ENCODE results near the gene MTHFSD. TPM values are rescaled to one million over a fixed set of nuclear protein-coding genes. Genes with fewer than 3 reads are reported as not detected.

MTHFSD gene
- total and polyA plus RNA-seq, 10 of the 15 experiments (the other 5 are each of a cell fraction or from before 2014, with no cell fraction given), result 2.2 to 24.5 (median 18.1) TPM

DNA sequence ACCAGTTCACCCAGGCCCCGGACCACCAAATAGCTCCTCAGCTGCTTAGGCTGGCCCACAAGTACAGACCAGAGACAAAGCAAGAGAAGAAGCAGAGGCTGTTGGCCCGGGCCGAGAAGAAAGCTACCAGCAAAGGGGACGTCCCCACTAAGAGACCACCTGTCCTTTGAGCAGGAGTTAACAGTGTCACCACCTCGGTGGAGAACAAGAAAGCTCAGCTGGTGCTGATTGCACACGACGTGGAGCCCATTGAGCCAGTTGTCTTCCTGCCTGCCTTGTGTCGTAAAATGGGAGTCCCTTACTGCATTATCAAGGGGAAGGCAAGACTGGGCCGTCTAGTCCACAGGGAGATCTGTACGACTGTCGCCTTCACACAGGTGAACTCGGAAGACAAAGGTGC lies 29.3 kb downstream of the MTHFSD start:
- in situ Hi-C loops (cut with MboI), result no loop called here
- BruUV-seq (replicated peaks), result no TSS peak

More for the DNA sequence above, 29.3 kb downstream of the MTHFSD start:
- ChIA-PET SMC1A (ENCODE audit: uncharacterized antibody, unreplicated experiment) (no interaction called here), RAD21 (ENCODE audit: unreplicated experiment) (no interaction called here), CTCF (no interaction called here), POLR2A (no interaction called here)
- Histone ChIP-seq H3K9me3 (replicated peaks; ENCODE audit: control insufficient read depth, insufficient read depth, low read length) (no peaks in the 10 kb centered on the region), H3K9ac (ENCODE audit: control insufficient read depth, insufficient read depth, low read length) (no peak overlapping the region), H4K20me1 (ENCODE audit: control insufficient read depth, insufficient read depth) (no peaks in the 10 kb centered on the region), H3K36me3 (ENCODE audit: control insufficient read depth in 2 of 2, insufficient read depth in 2 of 2, low read length in 1 of 2) (no peaks in the 10 kb centered on the region), H3K27me3 (replicated peaks in 1 of 2; ENCODE audit: control insufficient read depth in 2 of 2, insufficient read depth in 2 of 2, low read length in 1 of 2) (no peaks in the 10 kb centered on the region), H2AFZ (ENCODE audit: control insufficient read depth, low read depth, low read length) (no peak overlapping the region), H3K4me3 (no peak overlapping the region), H3K4me2 (ENCODE audit: control insufficient read depth, insufficient read depth) (no peak overlapping the region), H3K4me1 (ENCODE audit: control insufficient read depth, insufficient read depth, low read length) (no peaks in the 10 kb centered on the region), H3K79me2 (ENCODE audit: control insufficient read depth, insufficient read depth, low read length) (no peaks in the 10 kb centered on the region), H3K27ac (ENCODE audit: control insufficient read depth, insufficient read depth) (no peak overlapping the region)
- DNase-seq (ENCODE audit: low read depth, low spot score), result no peak
- WGBS (ENCODE audit: insufficient coverage, insufficient replicate concordance, low lambda C conversion rate, missing lambda C conversion rate), result 41% methylated on average over 12 of the region's 12 CpGs
- intact Hi-C loops (cut with micrococcal nuclease; ENCODE audit: unreplicated experiment), result no loop called here
- TF ChIP-seq, protein P1, sequence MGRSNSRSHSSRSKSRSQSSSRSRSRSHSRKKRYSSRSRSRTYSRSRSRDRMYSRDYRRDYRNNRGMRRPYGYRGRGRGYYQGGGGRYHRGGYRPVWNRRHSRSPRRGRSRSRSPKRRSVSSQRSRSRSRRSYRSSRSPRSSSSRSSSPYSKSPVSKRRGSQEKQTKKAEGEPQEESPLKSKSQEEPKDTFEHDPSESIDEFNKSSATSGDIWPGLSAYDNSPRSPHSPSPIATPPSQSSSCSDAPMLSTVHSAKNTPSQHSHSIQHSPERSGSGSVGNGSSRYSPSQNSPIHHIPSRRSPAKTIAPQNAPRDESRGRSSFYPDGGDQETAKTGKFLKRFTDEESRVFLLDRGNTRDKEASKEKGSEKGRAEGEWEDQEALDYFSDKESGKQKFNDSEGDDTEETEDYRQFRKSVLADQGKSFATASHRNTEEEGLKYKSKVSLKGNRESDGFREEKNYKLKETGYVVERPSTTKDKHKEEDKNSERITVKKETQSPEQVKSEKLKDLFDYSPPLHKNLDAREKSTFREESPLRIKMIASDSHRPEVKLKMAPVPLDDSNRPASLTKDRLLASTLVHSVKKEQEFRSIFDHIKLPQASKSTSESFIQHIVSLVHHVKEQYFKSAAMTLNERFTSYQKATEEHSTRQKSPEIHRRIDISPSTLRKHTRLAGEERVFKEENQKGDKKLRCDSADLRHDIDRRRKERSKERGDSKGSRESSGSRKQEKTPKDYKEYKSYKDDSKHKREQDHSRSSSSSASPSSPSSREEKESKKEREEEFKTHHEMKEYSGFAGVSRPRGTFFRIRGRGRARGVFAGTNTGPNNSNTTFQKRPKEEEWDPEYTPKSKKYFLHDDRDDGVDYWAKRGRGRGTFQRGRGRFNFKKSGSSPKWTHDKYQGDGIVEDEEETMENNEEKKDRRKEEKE (IDR thresholded peaks at IDR 0.05), result no peak
- TF ChIP-seq CREM (IDR thresholded peaks at IDR 0.05; ENCODE audit: low read depth) (no peak), CEBPB (IDR thresholded peaks at IDR 0.05; ENCODE audit: borderline replicate concordance in 1 of 2, low read depth in 2 of 2, low read length in 2 of 2) (no peak), ZNF592 (IDR thresholded peaks at IDR 0.05) (no peak)
- TF ChIP-seq, protein P2, sequence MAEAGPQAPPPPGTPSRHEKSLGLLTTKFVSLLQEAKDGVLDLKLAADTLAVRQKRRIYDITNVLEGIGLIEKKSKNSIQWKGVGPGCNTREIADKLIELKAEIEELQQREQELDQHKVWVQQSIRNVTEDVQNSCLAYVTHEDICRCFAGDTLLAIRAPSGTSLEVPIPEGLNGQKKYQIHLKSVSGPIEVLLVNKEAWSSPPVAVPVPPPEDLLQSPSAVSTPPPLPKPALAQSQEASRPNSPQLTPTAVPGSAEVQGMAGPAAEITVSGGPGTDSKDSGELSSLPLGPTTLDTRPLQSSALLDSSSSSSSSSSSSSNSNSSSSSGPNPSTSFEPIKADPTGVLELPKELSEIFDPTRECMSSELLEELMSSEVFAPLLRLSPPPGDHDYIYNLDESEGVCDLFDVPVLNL (IDR thresholded peaks at IDR 0.05; ENCODE audit: low read depth, low read length), result no peak
- FAIRE-seq, result no peak
- ATAC-seq, result no peak

Data from GM12878 (cell line).